GM18517 (cell line): ENCODE measurements around the gene USP49.
"Not testable (repeated sequence)": the region's sequence is repeated elsewhere in the genome, so short reads cannot be mapped to it uniquely, and the experiment has no call there.

ENCODE experiments used
- ATAC-seq: cut with Tn5 transposase; IDR thresholded peaks from one replicate; pipeline ENCODE4 v1.9.1; 2021; ENCODE audit warnings: mild to moderate bottlenecking, moderate library complexity; ENCODE audit not compliant: unreplicated experiment

Gene USP49

DNA sequence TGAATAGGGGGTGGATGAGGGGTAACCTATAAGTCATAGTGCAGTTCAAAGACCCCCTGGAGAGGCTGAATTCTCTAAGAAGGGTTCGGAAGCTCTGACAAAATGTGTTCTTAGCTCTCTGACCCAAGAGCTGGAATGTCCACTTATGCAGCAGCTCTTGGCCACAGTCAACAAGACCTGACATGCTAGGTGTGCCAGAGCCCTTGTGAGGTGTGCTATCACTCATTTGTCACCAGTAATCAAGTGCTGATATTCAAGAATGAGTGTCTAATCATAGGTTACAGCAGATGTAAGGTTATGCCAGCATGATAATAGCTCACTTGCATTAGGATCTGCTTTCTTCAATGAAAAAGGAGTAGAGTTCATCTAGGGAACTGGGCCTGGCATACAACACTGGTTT is 79.6 kb downstream of the USP49 start:
- no peak for ATAC-seq

DNA sequence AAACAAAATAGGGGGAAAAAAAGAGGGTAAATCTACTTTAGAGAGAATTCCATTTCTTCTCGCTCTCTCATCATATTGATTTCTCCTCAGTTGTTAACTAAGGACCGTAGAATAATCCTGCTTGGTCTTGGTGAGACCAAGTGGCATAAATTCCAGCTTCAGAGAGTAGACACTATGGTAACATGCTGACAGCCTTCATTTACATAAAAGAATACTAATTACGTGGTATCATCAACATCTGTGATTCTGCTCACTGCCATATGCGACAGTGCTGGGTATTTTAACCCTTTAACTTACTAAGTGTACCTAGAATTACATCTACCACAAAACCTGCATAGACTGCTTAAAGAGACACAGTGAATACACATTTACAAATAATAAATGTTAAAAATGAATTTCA is 80.5 kb downstream of the USP49 start:
- ATAC-seq, result no peak

DNA sequence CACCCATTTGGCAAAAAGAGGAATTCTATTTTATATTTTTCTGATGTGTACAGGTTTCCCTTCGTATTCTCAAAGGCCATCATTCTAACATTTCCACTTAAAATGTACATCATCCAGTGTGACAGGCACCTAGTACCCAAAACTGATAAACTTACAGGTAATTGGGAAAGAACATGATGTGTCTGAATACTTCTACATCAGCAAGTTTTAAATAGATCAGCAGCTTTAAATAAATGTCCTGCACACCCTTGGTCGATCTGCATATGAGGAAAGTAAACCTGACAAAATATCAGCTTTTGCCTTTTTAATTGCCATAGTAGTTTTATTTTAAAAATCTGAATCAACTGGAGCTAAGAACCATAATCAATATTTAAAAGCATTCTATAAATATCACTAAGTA is 81.2 kb downstream of the USP49 start:
- no peak for ATAC-seq

DNA sequence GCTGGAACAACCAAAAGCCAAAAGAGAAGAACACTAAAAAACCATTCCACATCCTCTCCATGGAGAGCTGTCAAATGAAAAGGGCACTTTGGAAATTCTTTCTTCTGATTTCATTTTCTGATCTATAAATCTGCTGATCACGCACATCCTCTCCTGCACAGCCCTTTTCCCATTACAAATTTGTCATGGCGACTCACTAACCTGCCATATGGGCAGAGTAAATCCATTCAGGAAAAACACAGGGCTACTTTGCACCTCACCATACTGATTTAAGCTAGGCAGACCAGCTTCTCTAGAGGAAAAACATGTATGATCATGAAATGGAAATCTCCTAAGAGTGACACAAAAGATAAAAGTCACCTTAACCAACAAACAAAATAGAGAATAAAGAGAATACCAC is 81.7 kb downstream of the USP49 start:
- ATAC-seq, result no peak

DNA sequence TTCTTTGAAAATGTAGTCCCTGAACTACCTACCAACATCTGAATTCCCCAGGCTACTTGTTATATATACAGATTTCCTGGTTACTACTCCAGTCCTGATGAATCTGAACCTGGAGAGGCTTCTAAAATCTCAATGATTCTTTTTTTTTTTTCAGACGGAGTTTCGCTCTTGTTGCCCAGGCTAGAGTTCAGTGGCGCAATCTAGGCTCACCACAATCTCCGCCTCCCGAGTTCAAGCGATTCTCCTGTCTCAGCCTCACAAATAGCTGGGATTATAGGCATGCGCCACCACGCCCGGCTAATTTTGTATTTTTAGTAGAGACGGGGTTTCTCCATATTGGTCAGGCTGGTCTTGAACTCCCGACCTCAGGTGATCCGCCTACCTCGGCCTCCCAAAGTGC is 83.2 kb downstream of the USP49 start:
- ATAC-seq, result not testable (repeated sequence)

DNA sequence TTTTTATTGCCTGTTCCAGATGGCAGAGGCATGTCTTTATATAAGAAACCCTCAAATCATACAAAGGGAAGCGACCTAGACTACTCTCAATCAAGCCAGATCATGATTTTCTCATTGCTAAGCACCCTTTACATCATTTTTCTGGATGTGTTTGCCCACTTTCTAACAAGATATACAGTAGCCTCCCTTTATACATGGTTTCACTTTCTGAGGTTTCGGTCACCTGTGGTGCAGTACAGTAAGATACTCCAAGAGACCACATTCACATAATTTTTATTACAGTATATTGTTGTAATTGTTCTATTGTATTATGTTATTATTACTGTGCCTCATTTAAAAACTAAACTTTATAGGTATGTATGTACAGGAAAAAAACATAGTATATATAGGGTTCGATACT is 84.1 kb downstream of the USP49 start:
- ATAC-seq, result no peak

DNA sequence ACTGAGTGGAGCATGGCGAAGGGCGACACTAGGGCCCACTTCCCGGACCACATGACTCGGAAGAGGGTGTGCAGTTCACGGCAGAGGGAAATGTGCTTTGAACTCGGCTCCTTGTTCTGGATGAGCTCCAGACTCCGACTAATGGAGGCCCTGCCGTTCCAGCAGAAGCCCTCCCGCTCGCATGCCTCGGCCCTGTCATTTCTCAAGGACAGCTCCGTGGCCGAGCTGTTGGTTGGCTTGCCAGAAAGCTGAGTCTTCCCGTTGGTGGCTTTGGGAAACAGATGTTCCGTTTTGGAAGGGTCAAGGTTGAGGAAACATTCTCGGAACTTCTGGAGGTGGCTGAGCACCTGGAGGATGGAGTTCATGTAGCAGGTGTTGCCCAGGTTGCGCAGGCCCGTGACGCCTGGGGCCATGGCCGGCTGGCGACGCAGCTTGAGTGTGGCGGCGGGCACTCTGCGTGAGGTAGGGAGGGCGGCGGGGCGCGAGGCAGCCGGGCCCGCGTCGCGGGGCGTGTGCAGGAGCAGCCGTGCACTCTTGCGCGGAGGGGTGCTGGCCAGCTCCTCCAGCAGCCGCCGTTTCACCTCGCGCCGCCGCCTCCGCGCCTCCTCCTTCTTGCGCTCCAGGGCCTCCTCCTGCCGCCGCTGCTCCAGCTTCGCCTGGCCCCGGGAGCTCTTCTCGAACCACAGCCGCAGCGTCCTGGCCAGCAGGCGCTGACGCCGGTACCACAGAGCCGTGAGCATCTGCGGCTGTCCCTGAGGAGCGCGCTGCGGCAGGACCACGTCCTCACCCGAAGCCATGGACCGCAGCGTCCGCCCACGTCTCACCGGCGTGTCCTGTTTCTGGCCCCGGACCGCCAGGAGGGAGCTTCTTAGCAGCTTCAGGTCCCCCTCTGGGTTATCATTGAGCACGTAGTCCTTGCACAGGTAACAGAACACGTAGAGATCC is 89.1 kb downstream of the USP49 start:
- ATAC-seq, result no peak

DNA sequence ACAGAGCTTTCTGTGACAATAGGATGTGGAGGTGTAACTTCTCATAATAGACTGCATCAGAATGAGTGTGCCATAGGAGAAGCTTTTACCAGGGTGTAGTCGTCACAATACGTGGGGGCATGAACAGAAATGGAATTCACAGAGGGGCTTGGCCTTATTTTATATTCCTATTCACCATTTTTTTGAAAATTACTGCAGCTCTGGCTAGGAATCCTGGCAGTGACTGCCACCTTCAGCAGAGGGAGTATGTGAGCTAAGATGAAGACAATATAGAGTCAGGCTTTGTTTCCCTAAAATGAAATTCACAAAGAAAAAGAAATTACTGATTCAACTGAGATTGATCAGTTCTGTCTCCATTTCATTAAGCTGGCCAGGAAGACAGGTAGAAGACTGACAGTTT is 93.8 kb downstream of the USP49 start:
- no peak for ATAC-seq

DNA sequence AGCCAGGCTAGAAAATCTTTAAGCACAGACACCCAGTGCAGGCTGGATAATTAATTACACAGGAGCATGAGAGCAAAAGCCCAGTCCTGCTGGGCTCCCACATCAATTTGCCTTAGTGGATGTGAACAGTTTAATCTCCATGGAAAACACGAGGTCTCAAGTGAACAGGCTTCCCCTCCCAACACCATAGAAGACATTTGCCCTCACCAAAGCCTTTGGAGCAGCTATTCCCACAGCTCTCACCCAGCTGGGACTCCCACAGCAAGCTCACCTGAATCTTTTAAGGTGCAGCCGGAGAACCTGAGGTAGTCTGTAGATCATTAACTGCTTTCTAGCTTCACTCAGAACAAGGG is 95.6 kb downstream of the USP49 start:
- no peak for ATAC-seq

DNA sequence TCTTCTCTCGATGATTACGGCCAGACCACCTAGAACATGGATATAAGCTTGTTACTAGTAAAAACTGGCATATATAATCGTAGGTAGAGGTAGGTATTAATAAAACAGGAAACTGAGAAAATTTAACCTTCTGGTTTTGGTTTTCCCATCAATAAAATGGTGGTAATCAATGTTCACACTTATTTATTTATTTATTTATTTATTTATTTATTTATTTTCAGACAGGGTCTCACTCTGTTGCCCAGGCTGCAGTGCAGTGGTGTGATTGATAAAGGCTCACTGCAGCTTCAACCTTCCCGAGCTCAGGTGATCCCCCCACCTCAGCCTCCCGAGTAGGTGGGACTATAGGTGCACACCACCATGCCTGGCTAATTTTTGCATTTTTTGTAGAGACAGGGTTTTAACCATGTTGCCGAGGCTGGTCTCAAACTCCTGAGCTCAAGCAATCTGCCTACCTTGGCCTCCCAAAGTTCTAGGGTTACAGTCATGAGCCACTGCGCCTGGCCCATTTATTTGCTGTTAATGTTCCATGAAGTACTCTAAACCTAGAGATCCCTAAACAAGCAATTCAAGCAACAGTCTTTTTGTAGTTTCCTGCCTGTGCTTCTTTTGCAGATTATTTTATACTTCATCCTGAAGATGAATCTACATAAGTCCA is 96.1 kb downstream of the USP49 start:
- no peak for ATAC-seq

DNA sequence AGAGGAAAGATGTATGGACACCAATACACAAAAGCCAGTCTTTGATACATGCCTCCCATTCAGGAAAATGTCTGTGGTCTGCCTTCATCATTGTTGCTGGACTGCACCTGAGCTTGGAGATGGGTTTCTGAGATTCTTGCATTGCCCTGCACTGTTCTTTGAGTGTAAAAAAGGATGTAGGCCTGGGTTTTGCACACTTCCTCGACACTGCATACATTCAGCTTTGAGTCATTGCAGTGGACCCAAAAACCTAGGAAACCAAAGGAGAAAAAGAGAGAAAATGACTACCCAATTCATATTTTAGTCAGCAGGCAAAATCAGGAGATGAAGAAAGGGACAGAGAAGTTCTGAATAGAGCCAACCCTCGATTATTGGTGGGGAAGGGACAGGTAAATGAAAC is 98.7 kb downstream of the USP49 start:
- ATAC-seq, result no peak

DNA sequence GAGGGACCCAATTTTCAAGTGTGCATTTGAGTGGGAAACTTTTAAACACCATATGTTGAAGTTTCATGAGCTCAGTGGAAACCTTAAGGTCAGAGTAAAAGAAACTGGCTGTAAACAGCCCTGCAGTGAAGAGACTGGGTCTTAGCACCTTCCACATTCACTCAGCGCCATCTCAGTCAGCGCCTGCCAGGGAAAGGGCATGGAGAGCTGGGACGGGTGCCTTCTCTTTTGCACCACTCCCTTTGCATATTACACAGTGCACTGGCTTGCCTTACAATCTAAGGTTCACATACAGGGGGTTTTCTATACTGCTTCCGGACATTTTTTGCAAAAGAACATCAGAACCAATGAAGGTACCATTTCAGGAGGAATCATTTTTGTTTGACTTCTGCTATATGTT is 103.2 kb downstream of the USP49 start:
- ATAC-seq, result no peak

DNA sequence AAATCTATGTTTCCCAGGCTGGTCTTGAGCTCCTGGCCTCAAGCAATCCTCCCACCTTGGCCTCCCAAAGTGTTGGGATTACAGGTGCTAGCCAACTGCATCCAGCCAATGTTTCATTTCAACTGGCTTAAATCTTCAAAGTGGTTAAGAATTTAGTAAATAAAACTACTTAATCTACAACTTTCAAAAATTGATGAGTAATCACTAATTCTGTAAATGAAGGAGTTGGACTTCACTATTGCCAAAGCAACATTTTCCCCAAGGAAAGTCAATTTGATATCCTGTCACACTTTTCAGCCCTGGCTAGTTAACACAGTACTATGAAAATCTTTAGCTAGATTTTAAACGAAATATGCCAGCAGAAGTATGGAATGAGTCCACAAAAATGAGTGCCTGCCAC is 103.9 kb downstream of the USP49 start:
- no peak for ATAC-seq

DNA sequence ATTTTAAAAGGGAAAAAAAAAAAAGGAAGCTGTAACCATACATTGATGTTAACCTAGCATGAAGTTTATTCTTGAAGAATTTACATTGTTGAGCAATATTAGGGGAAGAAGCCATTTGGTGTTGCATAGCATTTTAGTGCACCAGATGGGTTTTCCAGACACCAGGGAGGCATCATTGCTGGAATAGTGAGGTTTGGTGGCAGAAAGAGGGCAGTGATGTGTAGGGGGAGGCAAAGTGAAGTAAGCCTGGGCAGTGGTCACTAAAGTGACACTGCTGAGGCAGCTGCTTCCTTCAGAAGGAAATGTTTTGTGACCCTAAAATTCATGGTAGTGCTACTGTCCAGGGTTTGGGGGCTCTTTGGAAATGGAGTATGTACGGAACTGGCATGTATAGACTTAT is 105.1 kb downstream of the USP49 start:
- no peak for ATAC-seq

DNA sequence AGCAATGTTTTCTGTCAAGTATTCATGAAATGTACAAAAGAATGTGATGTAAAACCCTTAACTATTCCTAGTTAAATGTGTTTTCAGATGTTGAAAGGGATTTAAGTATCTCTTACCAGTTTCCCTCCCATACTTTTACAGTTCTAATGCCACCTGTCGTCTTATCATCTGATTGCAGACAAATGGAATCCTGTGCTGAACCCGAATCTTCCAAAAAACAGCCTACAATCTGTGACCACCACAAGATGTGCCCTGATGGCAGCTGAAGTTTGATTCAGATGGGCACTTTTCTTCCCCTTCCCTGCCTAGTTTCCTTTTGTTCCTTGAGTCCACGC is 105.8 kb downstream of the USP49 start:
- ATAC-seq, result no peak

DNA sequence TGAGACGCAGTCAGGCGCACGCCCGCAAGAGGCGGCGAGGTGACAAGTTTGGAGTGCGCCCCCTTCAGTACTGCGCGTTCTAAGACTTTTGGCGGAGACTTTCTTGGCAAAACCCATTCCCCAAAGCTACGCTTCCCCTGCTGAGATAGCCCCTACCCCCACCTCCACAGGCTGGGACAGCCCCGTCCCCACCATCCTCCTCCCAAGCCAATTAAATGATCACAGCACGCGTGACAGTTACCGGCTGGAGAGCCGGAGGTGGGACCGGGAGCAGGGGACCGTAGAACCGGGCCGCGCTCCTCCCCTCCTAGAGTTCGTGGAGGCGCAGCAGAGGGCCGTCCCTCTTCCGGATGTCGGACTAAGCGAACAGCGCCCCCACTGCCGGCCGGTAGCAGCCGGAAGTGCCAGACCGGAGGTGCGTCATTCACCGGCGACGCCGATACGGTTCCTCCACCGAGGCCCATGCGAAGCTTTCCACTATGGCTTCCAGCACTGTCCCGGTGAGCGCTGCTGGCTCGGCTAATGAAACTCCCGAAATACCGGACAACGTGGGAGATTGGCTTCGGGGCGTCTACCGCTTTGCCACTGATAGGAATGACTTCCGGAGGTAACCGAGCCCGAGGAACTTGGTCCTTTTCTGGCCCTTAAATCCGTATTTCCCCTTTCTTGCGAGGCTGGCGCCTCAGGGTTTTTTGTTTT is 107.8 kb downstream of the USP49 start, which contains the start of gene TOMM6:
Gene TOMM6, plus strand, starts transcription at position 476 of the 699 bp plus-strand sequence. Its CDS starts 4 bp downstream, at position 480.
- ATAC-seq, result peak; percentile 75

DNA sequence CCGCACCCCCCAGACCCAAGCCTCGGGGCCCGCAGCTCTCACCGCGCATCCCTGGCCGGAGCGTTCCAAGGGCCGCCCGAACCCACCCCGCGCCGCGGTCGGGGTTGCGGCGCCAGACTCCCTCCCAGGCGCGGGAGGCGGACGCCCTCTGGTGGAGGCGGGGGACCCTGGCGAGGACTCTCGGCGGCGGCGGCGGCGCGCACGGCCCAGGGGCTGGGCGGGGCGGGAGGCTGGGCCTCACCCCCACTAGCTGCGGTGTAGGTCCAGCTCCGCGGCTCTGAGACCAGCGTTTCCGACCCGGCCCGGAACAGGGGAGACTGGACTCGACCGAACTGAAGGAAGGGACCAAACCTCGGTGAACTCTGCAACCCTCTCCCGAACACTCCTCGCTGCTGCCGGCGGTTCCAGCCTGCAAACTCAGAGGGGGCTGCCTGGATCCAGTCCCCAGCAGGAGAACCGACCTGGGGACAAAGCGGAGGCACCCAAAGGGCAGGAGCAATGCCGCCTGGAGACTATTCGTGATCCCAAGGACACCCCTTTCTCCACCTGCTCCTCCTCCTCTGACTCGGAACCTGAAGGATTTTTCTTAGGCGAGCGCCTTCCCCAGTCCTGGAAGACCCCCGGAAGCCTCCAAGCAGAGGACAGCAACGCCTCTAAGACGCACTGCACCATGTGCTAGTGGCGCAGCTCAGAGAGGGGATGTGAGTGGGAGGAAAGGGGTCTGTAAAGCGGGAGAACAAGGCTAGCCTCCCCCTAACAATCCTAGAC is 108.5 kb downstream of the USP49 start:
- peak; percentile 48 for ATAC-seq

DNA sequence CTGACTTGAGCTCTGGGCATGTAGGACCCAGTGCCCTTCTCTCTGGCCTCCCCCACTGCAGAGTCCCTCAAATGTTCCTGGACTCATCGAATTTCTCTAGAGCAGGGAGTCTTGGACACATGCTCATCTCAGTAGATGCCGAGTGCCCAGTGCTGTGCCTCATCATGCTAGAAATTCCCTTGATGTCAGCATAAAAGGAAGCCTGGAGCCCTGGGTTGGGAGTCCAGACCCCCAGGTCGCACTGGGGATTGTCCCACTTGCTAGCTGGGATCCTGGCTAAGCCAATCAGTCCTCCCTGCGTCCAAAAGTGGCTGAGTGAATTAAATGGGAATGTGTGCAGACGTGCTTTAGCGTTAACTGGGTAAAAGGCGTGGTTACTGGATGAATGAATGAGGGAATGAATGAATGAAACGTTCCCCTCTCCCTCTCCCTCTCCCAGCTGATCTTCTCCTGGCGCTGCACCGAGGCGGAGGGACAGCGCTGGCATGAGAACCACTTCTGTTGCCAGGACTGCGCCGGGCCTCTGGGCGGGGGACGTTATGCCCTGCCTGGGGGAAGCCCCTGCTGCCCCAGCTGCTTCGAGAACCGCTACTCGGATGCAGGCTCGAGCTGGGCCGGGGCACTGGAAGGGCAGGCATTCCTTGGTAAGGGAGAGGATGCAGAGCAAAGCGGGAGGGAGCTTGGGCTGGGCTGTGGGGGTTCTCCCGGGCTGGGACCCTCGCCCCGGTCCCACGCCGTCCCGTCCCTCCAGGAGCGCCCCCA is 109.3 kb downstream of the USP49 start:
- no peak for ATAC-seq

DNA sequence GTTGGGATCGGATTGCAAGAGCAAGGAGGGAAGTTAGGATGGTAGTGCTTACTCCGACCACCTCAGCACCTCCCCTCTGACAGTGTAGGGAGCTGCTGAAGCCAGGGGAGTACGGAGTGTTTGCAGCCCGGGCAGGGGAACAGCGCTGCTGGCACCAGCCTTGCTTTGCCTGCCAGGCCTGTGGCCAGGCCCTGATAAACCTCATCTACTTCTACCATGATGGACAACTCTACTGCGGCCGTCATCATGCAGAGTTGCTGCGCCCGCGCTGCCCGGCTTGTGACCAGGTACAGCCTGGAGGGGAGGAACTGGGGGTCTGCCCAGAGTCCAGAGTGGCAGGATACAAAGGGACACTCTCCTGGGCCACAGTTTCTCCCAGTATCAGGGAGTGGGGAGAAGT is 109.9 kb downstream of the USP49 start:
- ATAC-seq, result no peak

DNA sequence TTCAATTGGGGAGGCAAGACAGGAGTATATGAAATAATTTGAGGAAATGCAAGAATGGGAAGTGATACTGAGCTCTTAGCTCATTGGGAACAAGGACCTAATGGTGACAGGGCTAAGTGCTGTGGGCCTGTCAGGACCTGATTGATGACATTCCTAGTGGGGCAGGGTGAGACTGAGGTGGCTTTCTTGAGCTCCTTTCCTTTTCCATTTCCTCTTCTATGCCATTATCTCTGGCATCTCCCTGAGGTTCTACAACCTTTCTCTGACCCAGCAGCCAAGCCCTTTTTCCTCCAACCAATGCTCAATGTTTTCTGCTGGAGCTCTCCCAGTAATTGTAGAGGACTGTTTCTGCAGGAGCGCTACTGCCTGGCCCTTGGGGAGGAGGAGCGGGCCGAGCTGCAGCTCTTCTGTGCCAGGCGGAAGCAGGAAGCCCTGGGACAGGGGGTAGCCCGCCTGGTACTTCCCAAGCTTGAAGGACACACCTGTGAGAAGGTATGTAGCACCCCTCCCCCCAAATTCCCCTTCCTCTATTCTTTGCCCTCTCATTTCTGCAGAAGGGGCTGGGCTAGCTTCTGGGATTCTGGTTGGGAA is 110.5 kb downstream of the USP49 start:
- ATAC-seq, result no peak
